CD4-positive, alpha-beta T cell treated with Interleukin-4 for 1 hour (primary cell): ENCODE measurements around the gene IFIT2.
A peak's percentile ranks its signal among the peaks of the same experiment; 100 is the strongest.
"Not testable (repeated sequence)": the region's sequence is repeated elsewhere in the genome, so short reads cannot be mapped to it uniquely, and the experiment has no call there.

Source experiments
- DNase-seq, 2 donors: peaks; one replicate each; pipeline ENCODE4 v3.0.0-alpha.2; 2020 to 2022

Gene IFIT2

GRCh38 chr10:89280508-89280907, 21.3 kb upstream of the IFIT2 start:
- no peak for DNase-seq

- no peak for DNase-seq
Observed at GRCh38 chr10:89281606-89282395, 20.0 kb upstream of the IFIT2 start.

GRCh38 chr10:89283025-89283935, 18.6 kb upstream of the IFIT2 start:
- DNase-seq = no peak

GRCh38 chr10:89283936-89284475, 17.8 kb upstream of the IFIT2 start:
- no peak for DNase-seq

GRCh38 chr10:89284711-89285110, 17.1 kb upstream of the IFIT2 start:
- not testable (repeated sequence) for DNase-seq

- not testable (repeated sequence) for DNase-seq
Observed at GRCh38 chr10:89285303-89285702, 16.5 kb upstream of the IFIT2 start.

- no peak for DNase-seq
Observed at GRCh38 chr10:89294721-89295239, 7.1 kb upstream of the IFIT2 start.

- no peak for DNase-seq
Observed at GRCh38 chr10:89295597-89295996, 6.2 kb upstream of the IFIT2 start.

- peak in 1 of 2 donors; percentile 20 for DNase-seq
Observed at GRCh38 chr10:89296220-89296648, 5.6 kb upstream of the IFIT2 start.

GRCh38 chr10:89297356-89297755, 4.5 kb upstream of the IFIT2 start:
- no peak for DNase-seq

GRCh38 chr10:89297791-89298190, 4.1 kb upstream of the IFIT2 start:
- no peak for DNase-seq

GRCh38 chr10:89299031-89299430, 2.8 kb upstream of the IFIT2 start:
- DNase-seq = no peak

- DNase-seq = peak; percentile 29 to 41
Observed at GRCh38 chr10:89301232-89301631, 614 bp upstream of the IFIT2 start.

- no peak for DNase-seq
Observed at GRCh38 chr10:89302625-89303024, 779 bp downstream of the IFIT2 start.

GRCh38 chr10:89303161-89303560, 1.3 kb downstream of the IFIT2 start:
- DNase-seq = no peak

- DNase-seq = no peak
Observed at GRCh38 chr10:89304026-89304425, 2.2 kb downstream of the IFIT2 start.

GRCh38 chr10:89304446-89304845, 2.6 kb downstream of the IFIT2 start:
- DNase-seq = no peak

GRCh38 chr10:89304925-89305324, 3.1 kb downstream of the IFIT2 start:
- DNase-seq = no peak

- DNase-seq = no peak
Observed at GRCh38 chr10:89305766-89306433, 4.1 kb downstream of the IFIT2 start.

- DNase-seq = no peak
Observed at GRCh38 chr10:89306434-89307268, 4.8 kb downstream of the IFIT2 start.

- no peak for DNase-seq
Observed at GRCh38 chr10:89307269-89307577, 5.4 kb downstream of the IFIT2 start.

- no peak for DNase-seq
Observed at GRCh38 chr10:89308266-89308665, 6.4 kb downstream of the IFIT2 start.
